WTC11 (cell line): ENCODE measurements around the gene MAEA. TPM values are rescaled to one million over a fixed set of nuclear protein-coding genes. Genes with fewer than 3 reads are reported as not detected.
A peak's percentile ranks its signal among the peaks of the same experiment; 100 is the strongest.

Source experiments
- ATF1 ChIP-seq: sonication (generic); formaldehyde crosslinking; IDR thresholded peaks from 2 replicates; pipeline ENCODE4 v1.8.1; 2023; ENCODE audit warnings: mild to moderate bottlenecking, moderate library complexity, missing genetic modification reagents
- CBFB ChIP-seq: sonication (generic); formaldehyde crosslinking; IDR thresholded peaks from 2 replicates; pipeline ENCODE4 v1.8.1; 2022; ENCODE audit warnings: mild to moderate bottlenecking, low read depth, missing genetic modification reagents
- EMX1 ChIP-seq: fragments of 250-450 bp; sonication (Bioruptor Pico); IDR thresholded peaks from 2 replicates; pipeline ENCODE4 v1.8.0; 2021; ENCODE audit warnings: mild to moderate bottlenecking
- FOXJ3 ChIP-seq: sonication (generic); formaldehyde crosslinking; IDR thresholded peaks from 2 replicates; pipeline ENCODE4 v1.9.0; 2021; ENCODE audit warnings: missing genetic modification reagents, mild to moderate bottlenecking, borderline replicate concordance
- FOXK1 ChIP-seq: sonication (generic); formaldehyde crosslinking; IDR thresholded peaks from 2 replicates; pipeline ENCODE4 v1.8.0; 2022; ENCODE audit warnings: mild to moderate bottlenecking, moderate library complexity, missing genetic modification reagents
- GABPB1 ChIP-seq: sonication (generic); formaldehyde crosslinking; IDR thresholded peaks from 2 replicates; pipeline ENCODE4 v1.8.1; 2023; ENCODE audit warnings: mild to moderate bottlenecking, missing genetic modification reagents
- HMGA2 ChIP-seq: fragments of 250-450 bp; sonication (Bioruptor Pico); IDR thresholded peaks from 2 replicates; pipeline ENCODE4 v1.4.0; 2021; ENCODE audit warnings: mild to moderate bottlenecking, moderate library complexity
- MYBL2 ChIP-seq: sonication (generic); formaldehyde crosslinking; IDR thresholded peaks from 2 replicates; pipeline ENCODE4 v1.8.1; 2023; ENCODE audit warnings: mild to moderate bottlenecking, moderate library complexity, missing genetic modification reagents
- NFATC4 ChIP-seq: fragments of 250-450 bp; sonication (Bioruptor Pico); IDR thresholded peaks from 2 replicates; pipeline ENCODE4 v1.9.0; 2021; ENCODE audit warnings: mild to moderate bottlenecking
- NFYB ChIP-seq: sonication (generic); formaldehyde crosslinking; conservative IDR thresholded peaks from 2 replicates; pipeline ENCODE4 v1.8.0; 2022; ENCODE audit warnings: low read depth, missing genetic modification reagents
- RELA ChIP-seq: sonication (generic); formaldehyde crosslinking; IDR thresholded peaks from 2 replicates; pipeline ENCODE4 v1.8.1; 2022; ENCODE audit warnings: missing genetic modification reagents, mild to moderate bottlenecking, borderline replicate concordance
- TEAD1 ChIP-seq: sonication (generic); formaldehyde crosslinking; IDR thresholded peaks from 2 replicates; pipeline ENCODE4 v1.8.0; 2022; ENCODE audit warnings: mild to moderate bottlenecking, missing genetic modification reagents
- ZNF263 ChIP-seq: sonication (generic); formaldehyde crosslinking; IDR thresholded peaks from 2 replicates; pipeline ENCODE4 v1.8.1; 2022; ENCODE audit warnings: low read depth, mild to moderate bottlenecking, moderate library complexity, missing genetic modification reagents
- total RNA-seq: library from RNA; stranded (reverse); gene quantifications from 3 replicates; pipeline ENCODE4 v1.2.3, GENCODE V29; 2021
- TF ChIP-seq, protein P1 (sequence below): fragments of 250-450 bp; sonication (Bioruptor Pico); IDR thresholded peaks from 2 replicates; pipeline ENCODE4 v1.8.0; 2021; ENCODE audit warnings: mild to moderate bottlenecking
- TF ChIP-seq, protein P2 (sequence below): sonication (generic); formaldehyde crosslinking; IDR thresholded peaks from 2 replicates; pipeline ENCODE4 v1.8.0; 2022; ENCODE audit warnings: mild to moderate bottlenecking, missing genetic modification reagents
- TF ChIP-seq, protein P3 (sequence below): fragments of 250-450 bp; sonication (Bioruptor Pico); IDR thresholded peaks from 2 replicates; pipeline ENCODE4 v1.9.0; 2021; ENCODE audit warnings: mild to moderate bottlenecking
- TF ChIP-seq, protein P4 (sequence below): sonication (generic); formaldehyde crosslinking; IDR thresholded peaks from 2 replicates; pipeline ENCODE4 v1.8.0; 2023; ENCODE audit warnings: missing genetic modification reagents, mild to moderate bottlenecking, borderline replicate concordance
- TF ChIP-seq, protein P5 (sequence below): sonication (generic); formaldehyde crosslinking; IDR thresholded peaks from 2 replicates; pipeline ENCODE4 v1.8.1; 2023; ENCODE audit warnings: mild to moderate bottlenecking, moderate library complexity, missing genetic modification reagents
- TF ChIP-seq, protein P6 (sequence below): fragments of 200-600 bp; IDR thresholded peaks from 2 replicates; pipeline ENCODE4 v1.8.0; 2022; ENCODE audit warnings: antibody characterized with exemption
- TF ChIP-seq, protein P7 (sequence below): sonication (generic); formaldehyde crosslinking; IDR thresholded peaks from 2 replicates; pipeline ENCODE4 v1.8.0; 2022; ENCODE audit warnings: mild to moderate bottlenecking, missing genetic modification reagents
- TF ChIP-seq, protein P8 (sequence below): sonication (generic); formaldehyde crosslinking; IDR thresholded peaks from 2 replicates; pipeline ENCODE4 v1.8.1; 2023; ENCODE audit warnings: mild to moderate bottlenecking, missing genetic modification reagents, moderate library complexity

MAEA gene
- total RNA-seq, 1 experiment from 2014 or later, result 86.9 TPM

DNA sequence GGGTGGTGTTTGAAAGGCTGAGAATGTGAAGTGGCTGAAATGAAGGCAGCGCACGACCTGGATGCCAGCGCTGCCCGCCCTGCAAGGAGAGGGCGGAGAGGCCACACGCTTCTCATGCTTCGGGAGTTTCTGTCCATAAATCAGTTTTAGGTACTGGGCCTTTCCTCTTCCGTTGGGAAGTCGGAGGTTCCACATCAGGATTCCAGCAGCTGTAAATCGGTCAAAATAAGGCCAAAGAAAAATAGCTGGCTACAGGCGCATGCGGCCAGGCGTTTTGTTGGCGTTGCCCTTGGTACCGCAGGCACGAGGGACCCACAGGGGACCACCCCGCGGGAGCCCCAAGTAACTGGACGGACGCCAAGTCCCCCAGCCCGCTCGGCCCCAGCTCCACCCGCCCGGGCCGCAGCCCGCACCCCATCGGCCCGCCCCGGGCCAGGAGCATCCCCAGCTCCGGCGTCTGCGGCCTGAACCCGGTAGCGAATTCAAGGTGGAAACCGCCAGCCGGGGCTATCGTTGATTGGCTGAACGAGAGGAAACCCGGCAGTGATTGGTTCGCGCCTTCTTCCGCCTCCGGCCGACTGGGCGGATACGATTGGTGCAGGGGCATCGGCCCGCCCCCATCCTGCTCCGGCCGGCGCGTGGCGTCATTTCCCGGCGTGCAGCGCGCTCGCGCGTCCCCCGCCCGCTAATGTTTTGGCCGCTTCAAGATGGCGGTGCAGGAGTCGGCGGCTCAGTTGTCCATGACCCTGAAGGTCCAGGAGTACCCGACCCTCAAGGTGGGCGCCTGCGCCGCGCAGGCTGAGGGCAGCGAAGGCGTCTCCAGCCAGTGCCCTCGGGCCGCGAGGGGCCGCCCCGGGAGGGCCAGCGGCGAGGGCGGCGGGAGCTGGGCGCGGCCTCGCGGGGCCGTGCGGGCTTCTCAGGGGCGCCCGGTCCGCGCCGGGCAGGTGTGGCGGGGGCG lies at the start of gene MAEA (continued):
- TF ChIP-seq, protein P1, sequence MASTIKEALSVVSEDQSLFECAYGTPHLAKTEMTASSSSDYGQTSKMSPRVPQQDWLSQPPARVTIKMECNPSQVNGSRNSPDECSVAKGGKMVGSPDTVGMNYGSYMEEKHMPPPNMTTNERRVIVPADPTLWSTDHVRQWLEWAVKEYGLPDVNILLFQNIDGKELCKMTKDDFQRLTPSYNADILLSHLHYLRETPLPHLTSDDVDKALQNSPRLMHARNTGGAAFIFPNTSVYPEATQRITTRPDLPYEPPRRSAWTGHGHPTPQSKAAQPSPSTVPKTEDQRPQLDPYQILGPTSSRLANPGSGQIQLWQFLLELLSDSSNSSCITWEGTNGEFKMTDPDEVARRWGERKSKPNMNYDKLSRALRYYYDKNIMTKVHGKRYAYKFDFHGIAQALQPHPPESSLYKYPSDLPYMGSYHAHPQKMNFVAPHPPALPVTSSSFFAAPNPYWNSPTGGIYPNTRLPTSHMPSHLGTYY (CRISPR knock-in tag), result no peak
- TF ChIP-seq NFATC4 (CRISPR knock-in tag) (no peak), MYBL2 (peak; percentile 73; the same call in 1 of the 2 replicates), EMX1 (CRISPR knock-in tag) (no peak), TEAD1 (CRISPR knock-in tag) (0 out of 2 replicates have a peak, but pooled peaks have one; percentile 45), NFYB (CRISPR knock-in tag) (peak; percentile 90), CBFB (CRISPR knock-in tag) (0 out of 2 replicates have a peak, but pooled peaks have one; percentile 58), RELA (no peak), HMGA2 (CRISPR knock-in tag) (no peak), GABPB1 (CRISPR knock-in tag) (peak; percentile 85), FOXK1 (CRISPR knock-in tag) (peak; percentile 88; the same call in 1 of the 2 replicates), FOXJ3 (CRISPR knock-in tag) (no peak), ATF1 (no peak), ZNF263 (CRISPR knock-in tag) (no peak)
- TF ChIP-seq, protein P2, sequence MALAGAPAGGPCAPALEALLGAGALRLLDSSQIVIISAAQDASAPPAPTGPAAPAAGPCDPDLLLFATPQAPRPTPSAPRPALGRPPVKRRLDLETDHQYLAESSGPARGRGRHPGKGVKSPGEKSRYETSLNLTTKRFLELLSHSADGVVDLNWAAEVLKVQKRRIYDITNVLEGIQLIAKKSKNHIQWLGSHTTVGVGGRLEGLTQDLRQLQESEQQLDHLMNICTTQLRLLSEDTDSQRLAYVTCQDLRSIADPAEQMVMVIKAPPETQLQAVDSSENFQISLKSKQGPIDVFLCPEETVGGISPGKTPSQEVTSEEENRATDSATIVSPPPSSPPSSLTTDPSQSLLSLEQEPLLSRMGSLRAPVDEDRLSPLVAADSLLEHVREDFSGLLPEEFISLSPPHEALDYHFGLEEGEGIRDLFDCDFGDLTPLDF (CRISPR knock-in tag), result no peak
- TF ChIP-seq, protein P3, sequence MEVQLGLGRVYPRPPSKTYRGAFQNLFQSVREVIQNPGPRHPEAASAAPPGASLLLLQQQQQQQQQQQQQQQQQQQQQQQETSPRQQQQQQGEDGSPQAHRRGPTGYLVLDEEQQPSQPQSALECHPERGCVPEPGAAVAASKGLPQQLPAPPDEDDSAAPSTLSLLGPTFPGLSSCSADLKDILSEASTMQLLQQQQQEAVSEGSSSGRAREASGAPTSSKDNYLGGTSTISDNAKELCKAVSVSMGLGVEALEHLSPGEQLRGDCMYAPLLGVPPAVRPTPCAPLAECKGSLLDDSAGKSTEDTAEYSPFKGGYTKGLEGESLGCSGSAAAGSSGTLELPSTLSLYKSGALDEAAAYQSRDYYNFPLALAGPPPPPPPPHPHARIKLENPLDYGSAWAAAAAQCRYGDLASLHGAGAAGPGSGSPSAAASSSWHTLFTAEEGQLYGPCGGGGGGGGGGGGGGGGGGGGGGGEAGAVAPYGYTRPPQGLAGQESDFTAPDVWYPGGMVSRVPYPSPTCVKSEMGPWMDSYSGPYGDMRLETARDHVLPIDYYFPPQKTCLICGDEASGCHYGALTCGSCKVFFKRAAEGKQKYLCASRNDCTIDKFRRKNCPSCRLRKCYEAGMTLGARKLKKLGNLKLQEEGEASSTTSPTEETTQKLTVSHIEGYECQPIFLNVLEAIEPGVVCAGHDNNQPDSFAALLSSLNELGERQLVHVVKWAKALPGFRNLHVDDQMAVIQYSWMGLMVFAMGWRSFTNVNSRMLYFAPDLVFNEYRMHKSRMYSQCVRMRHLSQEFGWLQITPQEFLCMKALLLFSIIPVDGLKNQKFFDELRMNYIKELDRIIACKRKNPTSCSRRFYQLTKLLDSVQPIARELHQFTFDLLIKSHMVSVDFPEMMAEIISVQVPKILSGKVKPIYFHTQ (CRISPR knock-in tag), result no peak
- TF ChIP-seq, protein P4, sequence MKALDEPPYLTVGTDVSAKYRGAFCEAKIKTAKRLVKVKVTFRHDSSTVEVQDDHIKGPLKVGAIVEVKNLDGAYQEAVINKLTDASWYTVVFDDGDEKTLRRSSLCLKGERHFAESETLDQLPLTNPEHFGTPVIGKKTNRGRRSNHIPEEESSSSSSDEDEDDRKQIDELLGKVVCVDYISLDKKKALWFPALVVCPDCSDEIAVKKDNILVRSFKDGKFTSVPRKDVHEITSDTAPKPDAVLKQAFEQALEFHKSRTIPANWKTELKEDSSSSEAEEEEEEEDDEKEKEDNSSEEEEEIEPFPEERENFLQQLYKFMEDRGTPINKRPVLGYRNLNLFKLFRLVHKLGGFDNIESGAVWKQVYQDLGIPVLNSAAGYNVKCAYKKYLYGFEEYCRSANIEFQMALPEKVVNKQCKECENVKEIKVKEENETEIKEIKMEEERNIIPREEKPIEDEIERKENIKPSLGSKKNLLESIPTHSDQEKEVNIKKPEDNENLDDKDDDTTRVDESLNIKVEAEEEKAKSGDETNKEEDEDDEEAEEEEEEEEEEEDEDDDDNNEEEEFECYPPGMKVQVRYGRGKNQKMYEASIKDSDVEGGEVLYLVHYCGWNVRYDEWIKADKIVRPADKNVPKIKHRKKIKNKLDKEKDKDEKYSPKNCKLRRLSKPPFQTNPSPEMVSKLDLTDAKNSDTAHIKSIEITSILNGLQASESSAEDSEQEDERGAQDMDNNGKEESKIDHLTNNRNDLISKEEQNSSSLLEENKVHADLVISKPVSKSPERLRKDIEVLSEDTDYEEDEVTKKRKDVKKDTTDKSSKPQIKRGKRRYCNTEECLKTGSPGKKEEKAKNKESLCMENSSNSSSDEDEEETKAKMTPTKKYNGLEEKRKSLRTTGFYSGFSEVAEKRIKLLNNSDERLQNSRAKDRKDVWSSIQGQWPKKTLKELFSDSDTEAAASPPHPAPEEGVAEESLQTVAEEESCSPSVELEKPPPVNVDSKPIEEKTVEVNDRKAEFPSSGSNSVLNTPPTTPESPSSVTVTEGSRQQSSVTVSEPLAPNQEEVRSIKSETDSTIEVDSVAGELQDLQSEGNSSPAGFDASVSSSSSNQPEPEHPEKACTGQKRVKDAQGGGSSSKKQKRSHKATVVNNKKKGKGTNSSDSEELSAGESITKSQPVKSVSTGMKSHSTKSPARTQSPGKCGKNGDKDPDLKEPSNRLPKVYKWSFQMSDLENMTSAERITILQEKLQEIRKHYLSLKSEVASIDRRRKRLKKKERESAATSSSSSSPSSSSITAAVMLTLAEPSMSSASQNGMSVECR (CRISPR knock-in tag), result peak; percentile 86; the same call in 1 of the 2 replicates
- TF ChIP-seq, protein P5, sequence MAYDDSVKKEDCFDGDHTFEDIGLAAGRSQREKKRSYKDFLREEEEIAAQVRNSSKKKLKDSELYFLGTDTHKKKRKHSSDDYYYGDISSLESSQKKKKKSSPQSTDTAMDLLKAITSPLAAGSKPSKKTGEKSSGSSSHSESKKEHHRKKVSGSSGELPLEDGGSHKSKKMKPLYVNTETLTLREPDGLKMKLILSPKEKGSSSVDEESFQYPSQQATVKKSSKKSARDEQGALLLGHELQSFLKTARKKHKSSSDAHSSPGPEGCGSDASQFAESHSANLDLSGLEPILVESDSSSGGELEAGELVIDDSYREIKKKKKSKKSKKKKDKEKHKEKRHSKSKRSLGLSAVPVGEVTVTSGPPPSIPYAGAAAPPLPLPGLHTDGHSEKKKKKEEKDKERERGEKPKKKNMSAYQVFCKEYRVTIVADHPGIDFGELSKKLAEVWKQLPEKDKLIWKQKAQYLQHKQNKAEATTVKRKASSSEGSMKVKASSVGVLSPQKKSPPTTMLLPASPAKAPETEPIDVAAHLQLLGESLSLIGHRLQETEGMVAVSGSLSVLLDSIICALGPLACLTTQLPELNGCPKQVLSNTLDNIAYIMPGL (CRISPR knock-in tag), result peak; percentile 36; the same call in 1 of the 2 replicates
- TF ChIP-seq, protein P6, sequence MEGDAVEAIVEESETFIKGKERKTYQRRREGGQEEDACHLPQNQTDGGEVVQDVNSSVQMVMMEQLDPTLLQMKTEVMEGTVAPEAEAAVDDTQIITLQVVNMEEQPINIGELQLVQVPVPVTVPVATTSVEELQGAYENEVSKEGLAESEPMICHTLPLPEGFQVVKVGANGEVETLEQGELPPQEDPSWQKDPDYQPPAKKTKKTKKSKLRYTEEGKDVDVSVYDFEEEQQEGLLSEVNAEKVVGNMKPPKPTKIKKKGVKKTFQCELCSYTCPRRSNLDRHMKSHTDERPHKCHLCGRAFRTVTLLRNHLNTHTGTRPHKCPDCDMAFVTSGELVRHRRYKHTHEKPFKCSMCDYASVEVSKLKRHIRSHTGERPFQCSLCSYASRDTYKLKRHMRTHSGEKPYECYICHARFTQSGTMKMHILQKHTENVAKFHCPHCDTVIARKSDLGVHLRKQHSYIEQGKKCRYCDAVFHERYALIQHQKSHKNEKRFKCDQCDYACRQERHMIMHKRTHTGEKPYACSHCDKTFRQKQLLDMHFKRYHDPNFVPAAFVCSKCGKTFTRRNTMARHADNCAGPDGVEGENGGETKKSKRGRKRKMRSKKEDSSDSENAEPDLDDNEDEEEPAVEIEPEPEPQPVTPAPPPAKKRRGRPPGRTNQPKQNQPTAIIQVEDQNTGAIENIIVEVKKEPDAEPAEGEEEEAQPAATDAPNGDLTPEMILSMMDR, result no peak
- TF ChIP-seq, protein P7, sequence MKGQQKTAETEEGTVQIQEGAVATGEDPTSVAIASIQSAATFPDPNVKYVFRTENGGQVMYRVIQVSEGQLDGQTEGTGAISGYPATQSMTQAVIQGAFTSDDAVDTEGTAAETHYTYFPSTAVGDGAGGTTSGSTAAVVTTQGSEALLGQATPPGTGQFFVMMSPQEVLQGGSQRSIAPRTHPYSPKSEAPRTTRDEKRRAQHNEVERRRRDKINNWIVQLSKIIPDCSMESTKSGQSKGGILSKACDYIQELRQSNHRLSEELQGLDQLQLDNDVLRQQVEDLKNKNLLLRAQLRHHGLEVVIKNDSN (CRISPR knock-in tag), result peak; percentile 44; the same call in 1 of the 2 replicates
- TF ChIP-seq, protein P8, sequence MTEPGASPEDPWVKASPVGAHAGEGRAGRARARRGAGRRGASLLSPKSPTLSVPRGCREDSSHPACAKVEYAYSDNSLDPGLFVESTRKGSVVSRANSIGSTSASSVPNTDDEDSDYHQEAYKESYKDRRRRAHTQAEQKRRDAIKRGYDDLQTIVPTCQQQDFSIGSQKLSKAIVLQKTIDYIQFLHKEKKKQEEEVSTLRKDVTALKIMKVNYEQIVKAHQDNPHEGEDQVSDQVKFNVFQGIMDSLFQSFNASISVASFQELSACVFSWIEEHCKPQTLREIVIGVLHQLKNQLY (CRISPR knock-in tag), result no peak
